Astrocyte (in vitro differentiated cells and primary cell): ENCODE measurements around the gene ZNF182.

Experiments used
- EZH2 ChIP-seq: IDR thresholded peaks from 2 replicates; pipeline ENCODE4 v1.6.1; 2012; ENCODE audit warnings: mild to moderate bottlenecking, low read length, inconsistent platforms; ENCODE audit not compliant: insufficient read depth
- TF ChIP-seq, protein P1 (sequence below): IDR thresholded peaks from 2 replicates; pipeline ENCODE4 v1.5.1; 2011; ENCODE audit warnings: low read depth, mild to moderate bottlenecking, inconsistent platforms, low read length, moderate library complexity; ENCODE audit not compliant: insufficient read depth

DNA sequence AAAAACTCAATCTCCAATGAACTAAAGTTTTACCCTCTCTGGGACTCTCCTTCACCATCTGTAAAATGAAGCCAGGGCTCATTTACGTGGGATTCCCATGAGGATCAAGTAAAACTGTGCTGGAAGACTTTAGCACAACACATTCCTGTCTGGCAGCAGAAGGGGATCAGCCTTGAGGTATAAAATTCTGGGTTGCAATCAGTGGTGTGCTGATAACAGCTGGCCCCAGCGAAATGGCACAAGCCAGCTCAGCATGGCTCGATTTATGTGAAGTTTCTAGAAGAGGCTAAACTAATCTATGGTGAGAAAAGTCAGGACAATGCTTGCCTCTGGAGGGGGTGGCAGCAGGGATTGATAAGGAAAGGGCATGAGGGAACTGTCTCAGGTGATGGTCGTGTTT lies 39.3 kb upstream of the ZNF182 start:
- TF ChIP-seq, protein P1, sequence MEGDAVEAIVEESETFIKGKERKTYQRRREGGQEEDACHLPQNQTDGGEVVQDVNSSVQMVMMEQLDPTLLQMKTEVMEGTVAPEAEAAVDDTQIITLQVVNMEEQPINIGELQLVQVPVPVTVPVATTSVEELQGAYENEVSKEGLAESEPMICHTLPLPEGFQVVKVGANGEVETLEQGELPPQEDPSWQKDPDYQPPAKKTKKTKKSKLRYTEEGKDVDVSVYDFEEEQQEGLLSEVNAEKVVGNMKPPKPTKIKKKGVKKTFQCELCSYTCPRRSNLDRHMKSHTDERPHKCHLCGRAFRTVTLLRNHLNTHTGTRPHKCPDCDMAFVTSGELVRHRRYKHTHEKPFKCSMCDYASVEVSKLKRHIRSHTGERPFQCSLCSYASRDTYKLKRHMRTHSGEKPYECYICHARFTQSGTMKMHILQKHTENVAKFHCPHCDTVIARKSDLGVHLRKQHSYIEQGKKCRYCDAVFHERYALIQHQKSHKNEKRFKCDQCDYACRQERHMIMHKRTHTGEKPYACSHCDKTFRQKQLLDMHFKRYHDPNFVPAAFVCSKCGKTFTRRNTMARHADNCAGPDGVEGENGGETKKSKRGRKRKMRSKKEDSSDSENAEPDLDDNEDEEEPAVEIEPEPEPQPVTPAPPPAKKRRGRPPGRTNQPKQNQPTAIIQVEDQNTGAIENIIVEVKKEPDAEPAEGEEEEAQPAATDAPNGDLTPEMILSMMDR: no peak
- TF ChIP-seq EZH2: no peak
